ENCODE data around the gene RSPO3.

- TF ChIP-seq POLR2A (IDR thresholded peaks at IDR 0.05; ENCODE audit: low read length) (no peak), GATA1 (IDR thresholded peaks at IDR 0.05; ENCODE audit: low read depth, low read length) (no peak)
These were observed 44.4 kb downstream of the RSPO3 start for GRCh38 chr6:127162836-127163235.

Measured in erythroblast (primary cell).